Measurements from ENCODE around the gene AGBL1.

AGBL1 gene

DNA sequence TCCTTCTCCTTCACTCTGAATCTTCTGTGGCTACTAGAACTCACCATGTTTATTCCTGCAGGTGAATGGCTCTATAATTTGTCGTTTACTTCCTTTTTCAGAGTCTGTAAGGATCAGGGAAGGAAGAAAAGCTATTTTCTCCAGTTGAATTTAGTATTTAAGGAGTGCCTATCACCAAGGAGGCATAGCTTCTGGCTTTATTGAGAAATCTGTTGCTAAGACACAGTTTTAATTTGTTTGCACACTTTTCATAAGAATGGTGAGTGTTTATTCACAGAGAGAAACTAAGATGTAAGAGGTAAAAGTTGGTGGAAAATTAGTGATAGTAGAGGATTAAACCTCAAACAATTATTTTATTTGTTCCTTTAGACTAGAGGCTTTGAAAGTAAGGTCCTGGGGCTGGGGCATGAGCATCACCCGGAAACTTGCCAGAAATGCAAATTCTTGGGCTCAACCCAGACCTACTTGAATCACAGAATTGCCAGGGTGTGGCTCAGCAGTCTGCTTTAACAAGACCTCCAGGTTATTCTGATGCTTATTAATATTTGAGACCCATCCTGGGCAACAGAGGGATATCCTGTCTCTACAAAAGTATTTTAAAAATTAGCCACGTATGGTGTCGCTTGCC is 461.3 kb downstream of the AGBL1 start:
- DNase-seq: no peak

DNA sequence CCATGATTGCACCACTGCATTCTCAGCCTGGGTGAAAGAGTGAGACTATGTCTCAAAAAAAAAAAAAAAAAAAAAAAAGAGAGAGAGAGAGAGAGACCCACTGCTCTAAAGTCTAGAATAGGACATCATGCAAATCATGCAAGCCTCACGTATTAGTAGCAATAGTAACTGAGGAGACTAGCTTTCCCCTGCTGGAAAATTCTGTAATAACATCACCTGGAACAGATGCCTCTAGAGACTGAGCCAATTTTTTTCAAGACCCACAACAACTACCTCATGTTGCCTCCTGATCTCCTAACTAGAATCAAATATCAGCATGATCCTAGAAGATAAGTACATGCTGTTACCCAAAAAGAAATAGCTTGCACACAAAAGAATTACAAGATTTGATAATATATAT is 461.9 kb downstream of the AGBL1 start:
- no peak for DNase-seq

DNA sequence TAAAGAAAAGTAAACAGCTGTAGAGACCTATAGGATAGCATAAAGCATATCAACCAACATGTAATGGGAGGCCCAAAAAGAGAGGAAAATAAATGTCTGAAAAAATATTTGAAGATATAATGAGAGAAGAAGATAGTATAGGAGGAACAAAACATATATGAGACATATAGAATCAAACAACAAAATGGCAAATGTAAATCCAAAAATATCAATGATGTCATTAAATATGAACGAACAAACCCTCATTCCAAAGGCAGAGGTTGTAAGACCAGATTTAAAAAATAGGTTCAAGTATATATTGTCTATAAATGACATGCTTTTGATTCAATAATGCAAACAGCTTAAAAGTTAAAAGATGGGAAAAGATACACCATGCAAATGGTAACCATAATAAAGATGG is 470.4 kb downstream of the AGBL1 start:
- no peak for DNase-seq

- no peak for DNase-seq
These were observed 473.4 kb downstream of the AGBL1 start for GRCh38 chr15:86553108-86553507.

- DNase-seq: no peak
These were observed 475.4 kb downstream of the AGBL1 start for GRCh38 chr15:86555098-86555497.

DNA sequence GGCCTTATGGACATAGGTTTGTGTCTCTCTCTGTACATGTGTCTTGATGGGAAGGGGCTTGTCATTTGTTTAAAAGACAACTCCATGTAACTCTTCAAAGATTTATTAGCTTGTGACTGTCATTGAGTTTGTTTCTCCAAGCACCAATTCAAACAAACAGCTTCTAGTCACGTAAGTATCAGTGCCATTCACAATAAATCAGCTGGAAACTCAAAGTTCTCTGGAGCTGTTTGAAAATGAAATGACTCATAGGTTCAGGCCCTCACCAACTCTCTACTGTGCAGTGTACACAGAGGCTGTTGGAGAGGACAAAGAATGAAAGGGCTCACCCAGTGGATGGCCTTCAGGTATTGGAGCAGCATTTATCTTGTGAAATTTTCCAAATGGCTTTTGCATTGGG is 476.3 kb downstream of the AGBL1 start:
- DNase-seq: peak; percentile 55

- DNase-seq: no peak
These were observed 476.8 kb downstream of the AGBL1 start for GRCh38 chr15:86556396-86557017.

DNA sequence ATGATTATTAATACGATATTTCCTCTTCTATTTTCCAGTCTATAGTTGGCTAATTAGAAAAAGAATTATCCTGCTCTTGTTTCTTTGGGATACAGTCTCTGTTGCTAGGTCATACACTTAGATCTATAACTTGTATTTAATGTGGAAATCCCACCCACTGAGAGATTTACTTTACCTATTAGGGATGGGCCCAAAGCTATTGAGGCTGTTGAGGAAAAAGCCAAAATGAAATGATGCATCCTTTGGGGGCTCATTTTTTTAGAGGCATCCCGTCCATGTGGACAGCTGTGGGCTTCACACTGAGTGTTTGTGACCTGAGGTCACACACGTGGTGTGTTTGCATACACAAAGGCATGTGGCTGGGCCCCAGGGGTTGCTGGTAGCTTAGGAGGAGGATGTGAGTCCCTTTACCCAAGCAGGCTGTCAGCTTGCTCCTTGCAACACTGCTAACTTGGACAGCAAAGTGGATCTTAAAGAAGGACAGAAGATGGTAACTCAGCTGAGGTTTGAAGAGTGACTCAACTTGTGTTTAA is 477.4 kb downstream of the AGBL1 start:
- no peak for DNase-seq

DNA sequence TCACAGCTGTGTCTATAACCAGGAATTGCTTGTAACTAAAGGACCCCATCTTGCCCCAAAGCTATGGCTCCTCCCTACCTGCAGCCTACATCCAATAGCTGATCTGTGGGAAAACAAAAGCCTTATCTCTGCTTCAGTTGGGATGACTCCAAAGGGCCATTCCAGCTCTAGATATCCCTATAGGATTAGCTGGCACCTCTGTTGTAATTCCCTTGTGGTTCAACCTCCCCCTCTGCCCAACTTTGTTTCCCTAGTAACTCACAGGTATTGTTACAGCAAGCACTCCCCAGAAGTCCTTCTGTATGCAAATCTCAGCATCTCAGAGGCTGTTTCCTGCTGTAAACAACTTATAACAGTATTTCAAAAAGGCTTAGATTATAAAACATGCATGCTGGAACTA is 478.6 kb downstream of the AGBL1 start:
- no peak for DNase-seq

DNA sequence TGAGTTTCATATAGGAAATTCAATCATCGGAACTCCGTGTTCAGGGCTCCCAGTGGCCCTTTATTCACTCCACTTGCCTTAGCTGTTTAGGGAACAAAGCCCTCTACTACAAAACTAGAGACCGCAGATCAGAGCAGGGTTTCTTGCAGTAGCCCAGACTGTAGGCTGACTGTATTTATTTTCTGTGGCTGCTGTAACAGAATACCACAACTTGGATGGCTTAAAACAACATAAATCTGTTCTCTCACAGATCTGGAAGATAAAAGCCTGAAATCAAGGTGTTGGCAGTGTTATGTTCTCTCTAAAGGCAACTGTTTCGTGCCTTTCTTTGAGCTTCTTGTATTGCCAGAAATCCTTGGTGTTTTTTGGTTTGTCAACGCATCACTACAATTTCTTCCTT is 479.0 kb downstream of the AGBL1 start:
- DNase-seq: no peak

- DNase-seq: no peak
These were observed 488.7 kb downstream of the AGBL1 start for GRCh38 chr15:86568378-86568777.

GRCh38 chr15:86570738-86571137 is 491.1 kb downstream of the AGBL1 start:
- no peak for DNase-seq

DNA sequence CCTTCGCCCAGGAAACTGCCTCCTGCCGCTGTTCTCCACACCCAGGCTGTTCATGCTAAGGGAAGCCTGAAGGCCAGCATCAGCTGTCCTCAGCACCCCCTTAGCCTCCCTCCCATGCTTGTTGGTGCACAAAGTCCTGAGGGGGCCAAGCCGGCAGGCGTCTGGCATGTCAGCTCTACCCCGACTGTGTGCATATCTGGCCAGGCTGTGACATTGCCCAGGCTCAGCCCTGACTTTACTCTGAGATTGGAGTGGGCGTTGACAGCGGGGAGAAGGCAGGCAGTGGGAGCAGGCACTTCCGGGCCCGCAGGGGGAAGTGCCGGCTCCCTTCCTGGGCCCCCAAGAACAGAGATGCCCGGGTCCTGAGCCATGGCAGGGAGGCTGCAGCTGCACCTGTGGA is 492.2 kb downstream of the AGBL1 start:
- no peak for DNase-seq

DNA sequence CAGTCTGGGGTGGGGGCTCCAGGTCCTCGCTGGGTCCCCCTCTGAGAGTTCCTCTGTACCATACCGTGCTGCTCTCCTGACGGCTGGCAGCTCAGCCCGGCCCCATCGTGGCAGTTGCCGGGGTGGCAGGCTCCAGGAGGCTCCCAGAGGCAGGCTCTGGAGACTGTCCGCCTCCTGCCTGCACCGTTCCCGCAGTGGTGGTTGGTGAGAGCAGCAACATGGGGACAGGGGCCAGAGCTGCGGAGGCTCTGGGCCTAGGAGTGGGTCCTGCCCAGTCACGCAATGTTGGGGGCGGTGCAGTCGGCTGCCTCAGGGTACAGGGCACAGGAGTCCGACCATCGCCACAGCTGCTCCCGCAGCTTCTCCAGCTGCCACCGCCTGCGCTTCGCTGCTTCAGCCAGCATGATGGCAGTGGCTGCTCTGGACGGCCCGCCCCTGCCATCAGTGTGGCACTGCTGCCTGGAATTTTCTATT is 492.7 kb downstream of the AGBL1 start:
- DNase-seq: no peak

- no peak for DNase-seq
These were observed 493.8 kb downstream of the AGBL1 start for GRCh38 chr15:86573476-86573875.

GRCh38 chr15:86588413-86588812 is 508.7 kb downstream of the AGBL1 start:
- no peak for DNase-seq

- DNase-seq: no peak
These were observed 510.8 kb downstream of the AGBL1 start for GRCh38 chr15:86590461-86590860.

DNA sequence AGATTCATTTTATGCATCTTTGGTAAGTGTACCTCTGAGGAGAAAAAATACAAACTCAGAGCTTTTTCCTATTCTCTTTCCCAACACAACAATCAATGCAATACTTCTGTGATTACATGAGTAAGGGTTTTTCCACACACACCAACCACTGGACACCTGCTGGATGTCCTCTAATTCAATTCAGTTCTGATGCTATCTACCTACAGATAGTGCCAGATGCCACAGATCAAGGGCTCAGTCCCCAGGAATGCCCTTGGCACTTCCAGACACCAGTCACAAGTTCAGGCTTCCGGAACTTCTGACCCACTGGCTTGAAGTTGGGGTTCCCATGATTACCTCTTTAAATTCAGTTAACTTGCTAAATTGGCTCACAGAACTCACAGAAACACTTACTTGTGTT is 511.5 kb downstream of the AGBL1 start:
- DNase-seq: no peak

GRCh38 chr15:86591994-86592735 is 512.5 kb downstream of the AGBL1 start:
- no peak for DNase-seq

GRCh38 chr15:86595741-86596140 is 516.1 kb downstream of the AGBL1 start:
- DNase-seq: no peak

DNA sequence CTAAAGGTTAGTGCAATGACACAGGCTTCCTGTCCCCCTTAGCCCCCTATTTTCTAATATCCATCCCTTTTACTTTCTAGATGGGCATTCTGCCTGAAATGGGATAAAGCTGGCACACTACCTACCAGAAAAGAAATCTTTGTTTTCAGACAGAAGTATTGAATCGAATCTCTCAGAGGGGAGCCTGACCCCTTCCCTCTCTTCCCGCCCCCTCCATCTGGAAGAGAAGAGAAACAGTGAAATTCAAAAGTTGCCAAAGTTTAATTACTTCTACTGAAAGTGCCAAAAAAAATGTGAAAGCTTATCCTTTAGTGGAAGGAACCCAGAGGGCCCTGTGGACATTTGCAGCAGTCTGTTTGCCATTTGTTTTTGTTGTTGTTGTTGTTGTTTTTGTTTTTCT is 523.8 kb downstream of the AGBL1 start:
- no peak for DNase-seq

DNA sequence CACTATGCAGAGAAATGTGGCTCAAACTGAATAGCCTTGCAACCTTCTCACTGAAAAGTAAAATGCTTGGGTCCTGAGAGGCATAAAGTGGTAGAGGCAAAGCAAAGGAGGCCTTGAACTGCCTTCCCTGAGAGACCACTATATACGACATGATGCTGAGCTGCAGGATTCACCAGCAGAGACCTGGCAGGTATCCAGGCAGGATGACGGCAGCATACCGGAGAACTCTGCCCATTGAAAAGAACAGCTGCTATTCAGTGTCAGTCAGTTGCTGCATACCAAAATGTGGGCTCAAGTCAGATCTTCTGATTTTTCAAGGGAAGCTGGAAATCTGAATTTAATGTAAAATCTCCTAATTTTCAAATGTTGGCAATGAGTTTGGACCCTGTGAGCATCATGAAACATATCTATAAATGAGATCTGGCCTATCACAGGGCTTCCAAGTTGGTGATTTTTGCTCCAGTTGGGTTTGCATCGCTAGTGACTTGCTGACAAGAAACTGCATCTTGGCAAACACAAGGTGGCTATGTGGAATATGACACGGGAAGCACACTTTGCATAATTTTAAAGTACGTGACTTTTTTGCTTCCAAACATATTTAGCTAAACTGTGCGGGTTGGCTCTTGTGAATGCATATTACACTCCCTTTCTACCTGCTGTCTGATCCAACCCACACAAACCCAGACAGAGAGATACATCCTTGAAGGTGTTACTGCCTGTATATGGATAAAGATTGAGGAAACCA is 529.0 kb downstream of the AGBL1 start:
- DNase-seq: no peak

- no peak for DNase-seq
These were observed 529.6 kb downstream of the AGBL1 start for GRCh38 chr15:86609275-86609674.

All from NCI-H1417 treated with DMSO at 0.1 percent for 48 hours (cell line).